ENCODE data around the gene CRB2.
A peak's percentile ranks its signal among the peaks of the same experiment; 100 is the strongest.

CRB2 gene

DNA sequence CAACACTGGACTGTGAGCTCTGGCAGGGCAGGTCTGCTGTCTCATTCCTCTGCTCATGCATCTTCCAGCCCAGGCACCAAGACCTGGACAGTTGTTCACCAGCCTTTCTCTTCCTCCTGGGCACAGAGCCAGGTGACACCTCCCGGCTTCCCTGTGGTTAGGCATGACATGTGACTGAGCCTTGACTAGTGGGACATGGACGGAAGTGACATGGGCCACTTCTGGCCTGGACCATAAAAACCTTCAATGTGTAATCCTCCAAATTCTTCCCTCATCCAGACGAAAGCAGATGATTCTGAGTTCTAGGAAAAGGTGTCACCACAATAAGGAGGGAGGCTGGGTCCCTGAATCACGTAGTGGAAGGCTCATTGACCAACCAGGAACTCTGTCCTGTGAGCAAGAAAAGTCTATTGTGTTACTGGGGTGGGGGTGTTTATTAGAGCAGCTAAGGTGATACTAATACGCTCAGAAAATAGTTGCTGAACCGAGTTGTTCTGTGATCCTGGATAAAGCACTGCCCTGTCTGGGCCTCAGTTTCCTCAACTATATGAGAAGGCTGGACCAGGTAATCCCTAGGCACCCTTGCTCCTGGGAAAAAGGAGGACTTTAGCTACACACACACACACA, 26.6 kb upstream of the CRB2 start:
- DNase-seq: peak; percentile 89

DNA sequence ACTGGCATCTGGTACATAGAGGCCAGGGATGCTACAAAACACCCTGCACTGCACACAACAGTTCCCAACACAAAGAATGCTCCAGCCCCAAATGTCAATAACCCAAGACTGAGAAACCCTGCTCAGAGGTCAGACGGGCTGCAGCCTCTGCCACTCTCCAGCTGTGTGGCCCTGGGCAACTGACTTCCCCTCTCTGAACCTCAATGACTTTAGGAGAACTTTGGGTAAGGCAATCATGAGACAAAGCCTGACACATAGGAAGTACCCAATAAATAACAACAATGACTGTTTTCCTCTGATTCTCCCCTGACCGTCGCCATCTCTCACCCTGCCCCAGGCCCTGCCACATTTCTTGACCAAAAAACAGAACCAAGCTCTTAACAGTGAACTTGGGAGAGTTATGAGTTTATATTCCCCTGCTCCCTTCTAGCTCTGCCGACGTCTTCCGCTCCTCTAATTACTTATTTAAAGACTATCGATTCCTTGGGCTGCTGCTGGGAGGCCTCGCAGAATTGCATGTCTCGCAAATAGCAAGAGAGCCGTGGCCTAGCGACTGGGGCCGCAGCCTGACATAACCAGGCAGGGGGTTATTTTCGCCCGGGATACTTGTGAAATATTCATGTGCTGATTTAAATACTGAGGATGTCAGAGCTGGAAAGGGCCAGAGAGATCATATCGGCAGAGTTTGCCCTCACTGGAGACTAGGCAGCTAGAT, 24.5 kb upstream of the CRB2 start:
- DNase-seq: no peak

DNA sequence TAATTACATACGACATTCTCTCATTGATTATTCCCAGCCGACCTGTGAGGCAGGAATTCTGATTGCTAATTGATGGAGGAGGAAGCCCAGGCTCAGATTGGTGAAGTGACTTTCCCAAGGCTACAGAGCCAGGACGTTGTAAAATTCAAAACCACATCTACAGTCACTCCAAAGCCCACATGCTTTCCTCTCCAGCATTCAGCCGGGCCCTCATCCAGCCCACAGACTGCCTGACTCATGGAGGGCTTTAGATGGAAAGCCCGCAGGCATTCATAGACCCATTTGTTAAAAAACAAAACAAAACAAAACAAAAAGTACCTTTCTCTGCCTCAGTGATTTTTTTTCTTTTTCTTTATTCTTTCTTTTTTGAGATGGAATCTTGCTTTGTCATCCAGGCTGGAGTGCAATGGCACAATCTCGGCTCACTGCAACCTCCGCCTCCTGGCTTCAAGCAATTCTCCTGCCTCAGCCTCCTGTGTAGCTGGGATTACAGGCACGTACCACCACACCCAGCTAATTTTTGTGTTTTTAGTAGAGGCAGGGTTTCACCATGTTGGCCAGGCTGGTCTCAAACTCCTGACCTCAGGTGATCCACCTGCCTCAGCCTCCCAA, 22.8 kb upstream of the CRB2 start:
- DNase-seq: peak; percentile 37

DNA sequence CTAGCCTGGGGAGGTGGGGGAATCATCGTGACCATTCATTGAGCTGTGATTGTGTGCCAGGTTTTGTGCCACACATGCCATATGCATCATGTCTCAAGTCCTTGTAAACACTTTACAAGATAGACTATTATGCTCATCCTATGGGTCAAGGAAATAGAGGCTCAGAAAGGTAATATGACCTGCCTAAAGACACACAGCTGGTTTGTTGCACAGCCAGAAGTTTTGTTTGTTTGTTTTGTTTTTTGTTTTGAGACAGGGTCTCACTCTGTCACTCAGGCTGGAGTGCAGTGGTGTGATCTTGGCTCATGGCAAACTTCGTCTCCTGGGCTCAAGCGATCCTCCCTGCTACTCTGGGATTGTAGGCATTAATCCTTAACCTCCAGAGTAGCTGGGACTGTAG, 21.4 kb upstream of the CRB2 start:
- no peak for DNase-seq

DNA sequence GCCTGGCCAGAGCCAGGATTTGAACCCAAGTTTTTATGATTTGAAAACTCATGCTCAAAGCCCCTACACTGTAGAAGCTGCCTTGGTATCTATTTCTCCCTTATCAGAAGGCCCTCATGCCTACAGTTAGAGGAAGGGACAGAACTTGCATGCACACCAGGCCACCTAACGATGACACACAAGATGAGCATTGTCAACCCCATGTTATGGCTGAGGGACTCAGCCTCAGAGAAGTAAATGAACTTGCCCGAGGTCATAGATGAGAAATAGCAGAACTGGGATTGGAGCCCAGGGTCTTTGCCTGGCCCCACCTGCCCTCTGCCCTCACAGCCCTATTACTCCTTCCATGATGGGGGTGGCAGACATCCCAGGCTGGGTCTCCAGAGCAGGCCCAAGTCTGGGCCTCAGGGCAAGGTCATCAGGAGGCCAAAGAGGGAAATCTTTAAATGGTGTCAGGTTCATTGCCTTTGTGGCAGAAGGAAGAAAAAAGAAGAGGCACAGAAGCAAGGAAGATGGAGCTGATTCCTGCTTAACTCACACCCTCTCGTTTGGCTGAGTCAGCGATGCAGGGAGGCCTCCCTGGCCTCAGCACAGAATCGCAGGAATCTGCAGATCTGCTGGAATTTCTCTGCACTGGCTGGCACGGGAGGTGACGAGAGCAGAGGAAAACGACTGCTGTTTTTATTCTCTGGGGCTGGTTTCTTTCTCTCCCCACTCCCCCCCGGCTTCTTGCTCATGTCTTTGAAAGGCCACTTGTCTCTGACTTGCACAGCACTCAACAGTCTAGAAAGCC, 20.6 kb upstream of the CRB2 start:
- DNase-seq: peak; percentile 51

DNA sequence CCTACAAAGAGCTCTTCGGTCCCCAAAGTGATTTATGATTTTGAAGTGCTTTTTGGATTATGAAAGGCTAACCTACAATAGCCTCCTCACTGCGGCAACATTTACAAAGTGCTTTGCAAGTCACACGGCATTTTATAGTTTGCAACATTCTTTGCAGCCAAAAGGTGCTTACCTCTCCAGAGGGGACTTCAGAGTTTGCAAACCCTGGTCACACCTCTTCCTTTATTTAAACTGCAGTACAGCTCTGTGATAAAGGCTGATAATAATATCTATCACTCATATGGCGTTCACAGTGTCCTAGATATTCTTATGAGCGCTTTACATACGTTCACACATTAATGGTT, 20.0 kb upstream of the CRB2 start:
- no peak for DNase-seq

DNA sequence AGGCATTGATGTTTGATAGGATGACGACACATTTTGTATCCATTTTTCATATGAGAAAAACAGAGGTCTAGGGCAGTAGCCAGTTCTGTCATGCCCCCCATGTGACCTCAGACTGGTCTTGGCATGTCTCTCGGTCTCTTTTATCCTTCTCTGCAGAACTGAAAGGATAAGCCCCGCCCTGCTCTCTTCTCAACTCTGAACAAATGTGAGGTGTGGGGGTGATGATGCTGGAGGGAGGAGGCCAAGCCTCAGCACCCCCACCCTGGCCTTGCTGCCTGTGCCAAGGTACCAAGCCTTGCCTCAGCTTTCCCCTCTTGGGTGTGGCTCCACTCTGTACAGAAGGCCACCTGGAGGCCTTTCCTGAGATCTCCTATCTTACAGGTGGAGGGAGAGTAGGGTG, 19.5 kb upstream of the CRB2 start:
- DNase-seq: peak; percentile 87

DNA sequence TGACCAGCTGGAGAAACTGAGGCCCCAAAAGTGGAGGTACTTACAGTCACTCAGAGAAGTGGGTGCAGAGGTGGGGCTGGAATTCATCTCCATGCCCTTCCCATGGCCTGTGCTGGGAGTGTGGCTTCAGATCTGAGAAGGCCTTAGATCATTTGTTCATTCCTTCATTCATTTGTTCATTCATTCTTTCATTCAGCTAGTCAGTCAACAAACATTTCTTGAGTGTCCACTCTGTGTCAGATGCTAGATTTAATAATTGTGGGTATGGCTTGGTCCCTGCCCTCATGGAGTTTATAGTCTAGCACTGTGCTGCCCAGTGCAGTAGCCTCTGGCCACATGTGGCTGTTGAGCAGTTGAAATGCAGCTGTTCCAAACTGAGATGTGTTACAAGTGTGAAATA, 19.0 kb upstream of the CRB2 start:
- no peak for DNase-seq

DNA sequence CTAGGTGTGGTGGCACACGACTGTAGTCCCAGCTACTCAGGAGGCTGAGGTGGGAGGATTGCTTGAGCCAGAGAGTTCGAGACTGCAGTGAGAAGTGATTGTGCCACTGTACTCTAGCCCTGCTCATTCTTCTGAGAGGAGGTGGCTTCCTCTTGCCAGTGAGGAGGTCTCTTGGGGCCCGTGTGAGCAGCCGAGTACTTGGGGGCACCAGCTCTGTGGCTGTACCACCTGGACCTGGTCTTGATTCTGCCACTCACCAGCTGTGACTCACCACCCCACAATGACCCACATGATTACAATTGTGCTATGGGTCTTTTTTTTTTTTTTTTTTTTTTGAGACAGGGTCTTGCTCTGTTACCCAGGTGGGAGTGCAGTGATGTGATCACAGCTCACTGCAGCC, 18.0 kb upstream of the CRB2 start:
- no peak for DNase-seq

DNA sequence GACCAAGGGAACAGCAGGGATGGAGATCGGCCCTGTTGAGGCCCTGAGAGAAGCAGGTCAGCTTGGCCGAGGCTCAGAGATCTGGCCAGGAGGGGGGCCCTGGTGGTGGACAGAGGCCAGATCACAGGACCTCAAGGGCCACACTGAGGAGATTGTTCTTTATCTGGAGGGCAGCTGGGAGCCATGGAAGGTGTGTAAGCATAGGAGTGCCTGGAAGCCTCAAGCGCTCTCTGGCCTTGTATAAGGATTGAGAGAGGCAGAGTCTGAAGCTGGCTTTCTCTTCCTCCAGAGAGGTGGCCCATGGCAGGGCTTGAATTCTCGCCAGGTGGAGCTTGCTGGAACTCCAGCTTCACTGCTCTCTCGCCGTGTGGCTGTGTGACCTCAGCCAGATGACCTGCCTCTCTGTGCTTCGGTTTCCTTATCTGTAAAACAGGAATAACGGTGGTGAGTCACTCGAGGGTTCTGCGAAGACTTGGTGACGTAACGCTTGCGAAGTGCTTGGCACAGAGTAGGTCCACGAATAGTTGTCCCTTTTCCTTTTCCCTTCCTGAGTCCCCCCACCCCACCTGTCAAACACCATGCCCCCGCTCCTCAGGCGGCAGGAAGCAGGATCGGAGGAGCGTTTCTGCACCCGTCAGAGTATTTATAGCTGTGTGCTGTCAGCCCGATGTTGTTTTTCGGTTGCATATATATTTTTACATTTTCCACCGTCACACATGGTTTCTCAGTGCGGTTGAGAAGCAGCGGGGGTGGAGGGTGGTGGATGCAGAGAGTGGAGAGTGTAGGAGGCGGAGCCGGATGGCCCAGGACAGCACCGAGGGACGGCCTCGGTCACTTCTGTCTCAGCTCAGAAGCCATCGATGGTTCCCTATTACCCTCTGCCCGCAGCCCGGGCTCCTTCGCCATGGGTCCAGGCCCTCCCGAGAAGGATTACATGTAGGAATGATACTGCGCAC, 17.0 kb upstream of the CRB2 start:
- DNase-seq: peak; percentile 83

DNA sequence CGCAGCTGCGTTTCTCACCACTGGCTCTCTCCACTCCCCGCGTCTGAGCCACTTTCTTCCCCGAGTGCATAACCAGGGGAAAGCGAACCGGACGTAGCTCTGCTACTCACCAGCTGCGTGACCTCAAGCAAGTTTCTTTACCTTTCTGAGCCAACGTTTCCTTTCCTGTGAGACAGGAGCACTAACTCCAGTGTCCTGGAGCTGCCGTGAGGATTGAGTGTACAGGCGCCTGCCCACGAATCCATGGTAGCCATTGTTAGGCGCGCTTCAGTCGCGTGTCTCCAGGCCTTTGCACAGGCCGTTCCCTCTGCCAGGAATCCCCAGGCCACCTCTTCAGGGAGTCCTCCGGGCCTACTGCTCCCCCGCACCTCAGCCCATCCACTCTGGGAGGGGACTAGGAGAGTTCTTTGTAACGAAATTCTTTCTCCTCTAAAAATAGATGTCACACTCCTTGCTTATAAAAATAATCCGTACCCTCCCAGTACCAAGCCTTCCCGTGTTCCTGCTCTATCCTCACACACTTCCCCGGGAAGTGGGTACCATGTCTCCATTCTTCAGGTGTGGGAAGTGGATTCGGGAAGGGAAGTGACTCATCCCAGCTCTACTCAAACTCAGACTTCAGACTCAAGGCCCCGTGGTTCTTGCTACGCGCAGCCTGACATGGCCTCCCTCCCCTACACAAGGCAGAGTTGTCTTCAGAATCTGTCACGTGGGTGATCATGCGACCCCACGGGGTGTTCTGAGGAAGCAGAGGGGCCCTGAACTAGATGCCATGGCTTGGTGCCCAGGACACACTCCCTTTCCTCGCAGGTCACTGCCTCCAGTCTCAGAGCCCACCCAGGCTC, 16.1 kb upstream of the CRB2 start:
- peak; percentile 71 for DNase-seq

DNA sequence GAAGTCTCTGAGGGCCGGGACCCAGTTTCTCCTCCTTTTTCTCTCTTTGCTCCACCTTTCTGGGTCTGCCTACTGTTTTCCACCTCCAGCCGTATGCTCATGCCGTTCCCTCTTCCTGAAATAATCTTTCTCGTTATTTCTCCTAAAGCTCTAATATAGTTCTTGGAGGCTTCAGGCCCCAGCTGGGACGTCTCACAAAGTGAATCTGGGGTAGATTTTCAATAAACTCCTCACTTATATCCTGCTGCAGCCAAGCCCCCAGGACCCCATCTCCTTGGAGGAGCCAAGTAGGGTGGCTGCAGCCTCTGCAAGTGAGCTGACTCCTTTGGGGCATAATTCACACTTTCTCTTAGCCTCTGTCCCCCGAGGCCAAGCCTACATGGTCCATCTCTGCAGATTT, 14.2 kb upstream of the CRB2 start:
- DNase-seq: no peak

DNA sequence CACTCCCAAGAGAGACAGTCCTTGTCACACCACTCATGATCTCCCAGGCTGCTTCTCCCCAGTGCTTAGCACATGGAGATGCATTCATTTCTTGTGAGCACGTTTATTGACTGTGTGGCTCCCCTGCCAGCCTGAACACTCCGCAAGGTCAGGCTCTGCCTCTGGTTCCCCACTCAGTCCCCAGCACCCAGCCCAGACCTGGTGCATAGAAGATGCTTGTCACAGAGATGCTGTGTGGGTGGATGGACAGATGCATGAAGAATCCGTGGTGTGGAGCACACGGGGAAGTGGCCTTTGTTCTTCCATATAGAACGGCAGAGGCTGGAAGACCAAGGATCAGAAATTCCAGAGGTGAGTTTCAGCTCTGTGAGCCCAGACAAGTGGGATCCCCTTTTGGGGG, 13.8 kb upstream of the CRB2 start:
- no peak for DNase-seq

DNA sequence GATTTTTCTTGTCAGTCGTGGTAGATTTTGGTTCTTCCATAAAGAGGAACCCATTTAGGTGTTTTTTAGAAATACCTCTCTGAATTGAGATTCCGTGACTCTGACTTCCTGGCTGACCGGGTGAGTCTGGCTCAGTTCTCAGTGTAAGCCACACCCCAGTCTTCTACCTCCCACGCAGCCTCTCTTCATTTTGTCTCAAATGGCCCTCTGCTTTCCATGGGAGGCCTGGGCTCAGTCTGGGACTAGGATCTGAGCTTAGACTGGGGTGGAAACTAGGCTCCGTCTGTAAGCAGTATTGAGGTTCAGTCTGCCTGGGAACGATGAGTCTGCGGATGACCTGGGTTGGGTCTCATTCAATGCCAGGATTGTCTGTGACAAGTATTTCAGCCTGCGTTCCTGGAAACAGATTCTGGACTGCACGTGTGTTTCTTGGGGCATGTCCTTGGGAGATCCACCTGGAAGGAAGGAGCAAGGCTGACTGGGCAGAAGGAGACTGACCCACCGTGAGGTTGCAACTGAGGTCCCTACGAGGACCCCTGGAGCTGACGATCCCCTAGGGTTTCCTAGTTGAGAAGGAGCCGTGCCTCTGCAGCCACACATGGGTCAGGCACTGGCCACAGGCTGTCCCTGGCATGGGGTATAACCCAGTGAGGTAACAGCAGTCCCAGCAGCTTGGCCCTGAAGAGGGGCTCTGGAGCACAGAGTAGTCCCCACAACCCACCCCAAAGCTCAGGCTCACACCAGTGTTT, 12.4 kb upstream of the CRB2 start:
- peak; percentile 30 for DNase-seq

DNA sequence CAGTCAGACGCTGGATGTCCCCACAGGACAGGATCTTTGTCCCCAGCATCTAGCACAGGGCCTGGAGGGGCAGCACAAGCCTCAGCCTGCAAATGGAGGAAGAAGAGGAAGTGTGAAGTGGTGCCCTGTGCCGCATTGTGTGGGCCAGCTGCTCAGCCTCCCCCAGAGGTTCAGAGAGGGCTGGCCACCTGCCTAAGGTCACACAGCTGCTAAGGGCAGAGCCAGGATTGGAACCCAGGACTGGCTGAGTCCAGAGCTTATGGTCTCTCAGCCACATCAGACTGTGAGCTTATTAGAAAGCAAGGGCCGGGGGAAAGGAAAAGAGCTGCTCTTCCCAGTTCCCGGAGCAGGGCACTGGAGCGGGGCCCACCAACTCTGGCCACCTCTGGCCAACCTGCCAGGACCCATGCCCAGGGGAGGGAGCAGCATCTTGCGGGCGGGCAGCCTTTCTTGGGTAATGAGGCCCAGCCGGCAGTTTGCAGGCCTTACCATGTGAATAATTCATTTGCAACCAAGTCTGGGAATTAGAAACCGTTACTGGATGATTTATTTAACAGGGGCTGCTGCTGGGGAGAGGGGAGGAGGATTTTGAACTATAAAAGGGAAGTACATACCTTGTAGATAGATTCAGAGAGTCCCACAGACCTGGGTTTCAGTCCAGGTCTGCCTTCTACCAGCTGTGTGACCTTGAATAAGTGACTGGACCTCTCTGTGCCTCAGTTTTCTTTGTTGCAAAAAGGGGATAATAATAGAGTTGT, 11.6 kb upstream of the CRB2 start:
- DNase-seq: peak; percentile 35

DNA sequence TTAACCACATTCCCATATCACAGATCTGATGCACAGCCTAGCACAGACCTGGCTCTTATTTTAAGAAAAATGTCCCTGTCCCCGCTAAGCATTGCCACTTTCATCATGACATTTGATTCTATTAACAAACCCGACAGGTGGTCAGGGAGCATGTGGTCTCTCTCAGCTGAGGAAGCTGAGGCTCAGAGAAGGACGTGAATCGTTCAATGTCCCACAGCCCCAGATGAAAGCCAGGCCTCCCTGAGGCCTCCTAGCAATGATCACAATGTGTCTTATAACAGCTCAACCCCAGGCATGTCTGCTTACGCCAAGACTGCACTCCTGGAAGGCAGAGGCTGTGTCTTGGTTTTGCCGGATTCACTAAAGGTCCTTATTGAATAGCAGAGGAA, 10.4 kb upstream of the CRB2 start:
- DNase-seq: no peak

DNA sequence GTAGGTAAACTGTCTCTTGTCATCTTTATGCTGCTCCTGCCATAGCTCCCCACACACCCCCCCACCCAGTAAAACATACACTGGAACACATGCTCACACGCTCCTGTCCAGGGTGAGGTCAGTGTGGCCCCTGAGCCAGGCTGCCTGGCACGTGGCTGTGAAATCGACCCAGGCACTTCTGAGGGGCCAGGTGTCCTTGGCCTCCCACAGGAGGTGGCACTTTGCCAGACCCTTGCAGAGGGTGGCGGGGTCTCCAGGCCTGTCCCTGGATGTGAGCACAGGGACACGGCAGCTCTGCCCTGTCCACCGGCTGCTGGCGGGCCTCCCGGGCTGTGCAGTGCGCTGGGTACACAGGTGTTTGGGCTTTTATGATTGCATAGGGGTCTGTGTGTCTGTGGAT, 10.0 kb upstream of the CRB2 start:
- no peak for DNase-seq

DNA sequence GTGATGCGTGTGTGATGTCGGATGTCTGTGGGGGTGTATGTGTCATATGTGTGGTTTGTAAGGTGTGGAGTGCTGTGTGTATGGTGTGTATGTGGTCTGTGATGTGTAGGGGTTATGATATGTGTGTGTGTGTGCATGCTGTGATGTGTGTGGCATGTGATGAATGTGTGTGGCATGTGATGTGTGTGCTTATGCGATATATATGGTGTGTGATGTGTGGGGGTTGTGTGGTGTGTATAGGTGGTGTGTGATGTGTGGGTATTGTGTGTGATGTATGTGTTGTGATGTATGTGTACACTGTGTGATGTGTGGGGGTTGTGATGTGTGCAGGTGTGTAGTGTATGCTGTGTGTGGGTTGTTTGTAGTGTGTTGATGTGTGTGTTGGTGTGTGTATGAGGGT, 9.2 kb upstream of the CRB2 start:
- no peak for DNase-seq

DNA sequence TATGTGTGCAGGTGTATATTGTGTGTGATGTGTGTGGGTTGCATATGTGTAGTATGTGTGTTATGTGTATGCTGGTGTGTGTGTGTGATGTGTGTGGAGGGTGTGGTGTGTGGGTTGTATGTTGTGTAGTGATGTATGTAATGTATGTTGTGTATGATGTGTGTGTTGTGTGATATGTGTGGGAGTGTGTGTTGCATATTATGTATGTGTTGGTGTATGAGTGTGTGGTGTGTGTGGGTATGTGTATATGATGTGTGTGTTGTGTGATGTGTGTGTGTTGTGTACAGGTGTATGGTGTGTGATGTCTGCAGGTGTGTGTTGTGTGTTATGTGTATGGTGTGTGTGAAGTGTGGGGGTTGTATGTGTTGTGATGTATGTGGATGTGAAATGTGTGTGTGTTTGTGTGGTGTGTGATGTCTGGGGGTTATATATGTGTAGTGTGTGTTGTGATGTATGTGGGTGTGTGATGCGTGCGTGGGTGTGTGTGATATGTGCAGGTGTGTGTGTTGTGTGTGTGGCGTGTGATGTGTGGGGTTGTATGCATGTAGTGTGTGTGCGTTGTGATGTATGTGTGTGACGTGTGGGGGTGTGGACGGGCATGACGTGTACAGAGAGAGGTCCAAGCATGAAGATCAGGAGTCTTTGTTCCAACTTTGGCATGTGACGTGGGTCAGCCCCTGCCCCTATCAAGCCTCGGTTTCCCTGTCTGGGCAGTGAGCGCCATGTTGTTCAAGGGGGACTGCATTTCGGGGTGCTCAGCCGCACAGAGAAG, 8.5 kb upstream of the CRB2 start:
- no peak for DNase-seq
